HG03342 (cell line): ENCODE results near the gene SV2C.
A peak's percentile ranks its signal among the peaks of the same experiment; 100 is the strongest.

Experiments used
- ATAC-seq: cut with Tn5 transposase; IDR thresholded peaks from one replicate; pipeline ENCODE4 v1.9.1; 2021; ENCODE audit warnings: mild to moderate bottlenecking, moderate library complexity; ENCODE audit not compliant: unreplicated experiment

Gene SV2C

DNA sequence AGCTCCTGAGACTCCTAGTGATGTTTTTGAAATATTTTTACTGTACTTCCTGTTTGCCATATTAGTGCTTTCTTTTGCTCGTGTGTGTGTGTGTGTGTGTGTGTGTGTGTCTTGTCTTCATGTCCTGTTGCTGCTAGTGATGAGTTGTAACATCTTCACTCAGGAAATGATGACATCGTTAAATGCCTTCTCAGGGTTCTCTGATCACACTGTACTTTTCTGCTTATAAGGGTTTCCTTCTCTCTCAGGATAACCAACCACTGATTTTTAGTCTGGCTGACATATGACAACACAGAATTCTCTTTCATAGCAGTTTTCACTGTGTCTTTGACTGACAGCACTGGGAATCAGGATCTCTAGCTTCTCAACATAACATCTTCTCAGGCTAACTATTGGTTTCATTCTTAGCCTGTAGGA lies 16.1 kb downstream of the SV2C start:
- peak; percentile 56 for ATAC-seq

- ATAC-seq: peak; percentile 55
Measured at GRCh38 chr5:76099756-76100155, 16.6 kb downstream of the SV2C start.

- ATAC-seq: no peak
Measured at GRCh38 chr5:76104027-76104426, 20.8 kb downstream of the SV2C start.

- no peak for ATAC-seq
Measured at GRCh38 chr5:76106149-76106548, 23.0 kb downstream of the SV2C start.

GRCh38 chr5:76111477-76112174 lies 28.4 kb downstream of the SV2C start:
- no peak for ATAC-seq

DNA sequence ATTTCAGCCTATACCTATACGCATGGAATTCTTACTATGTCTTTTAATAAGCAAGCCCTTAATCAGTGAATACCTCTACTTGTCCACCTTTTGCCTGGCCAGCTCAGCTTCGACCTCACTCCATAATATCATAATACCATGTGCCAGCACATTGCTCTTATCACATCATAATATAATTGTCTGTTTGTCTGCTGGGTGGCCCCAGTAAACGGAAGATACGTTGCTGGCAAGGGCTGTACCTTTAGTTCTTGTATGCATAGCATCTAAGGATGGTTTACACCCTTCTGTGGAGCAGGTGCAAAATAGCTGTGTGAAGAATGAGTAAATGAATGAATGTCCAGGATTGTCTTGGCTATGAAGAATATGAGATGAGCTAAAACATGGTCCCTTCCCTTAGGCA lies 29.9 kb downstream of the SV2C start:
- no peak for ATAC-seq

- ATAC-seq: no peak
Measured at GRCh38 chr5:76114179-76114851, 31.1 kb downstream of the SV2C start.

GRCh38 chr5:76125346-76125745 lies 42.2 kb downstream of the SV2C start:
- ATAC-seq: no peak

GRCh38 chr5:76125888-76126287 lies 42.7 kb downstream of the SV2C start:
- ATAC-seq: no peak

DNA sequence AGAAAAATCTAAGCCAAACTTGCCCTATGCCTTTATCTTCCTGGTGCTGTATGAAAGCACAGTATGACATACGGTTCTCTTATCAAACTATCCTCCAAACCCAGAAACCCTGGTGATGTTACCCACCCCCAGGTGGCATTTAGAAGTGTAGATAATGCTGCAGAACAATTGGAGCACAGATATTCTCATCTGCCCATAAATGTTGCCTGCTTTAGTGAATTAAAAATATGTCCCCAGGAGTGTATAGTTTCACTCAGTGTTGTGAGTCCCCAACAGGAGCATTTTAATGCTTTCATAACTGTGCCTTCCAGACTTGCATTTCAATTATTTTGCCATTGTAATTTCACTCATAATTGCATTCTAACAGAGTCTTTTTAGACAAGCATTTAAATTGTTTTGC lies 50.8 kb downstream of the SV2C start:
- no peak for ATAC-seq

DNA sequence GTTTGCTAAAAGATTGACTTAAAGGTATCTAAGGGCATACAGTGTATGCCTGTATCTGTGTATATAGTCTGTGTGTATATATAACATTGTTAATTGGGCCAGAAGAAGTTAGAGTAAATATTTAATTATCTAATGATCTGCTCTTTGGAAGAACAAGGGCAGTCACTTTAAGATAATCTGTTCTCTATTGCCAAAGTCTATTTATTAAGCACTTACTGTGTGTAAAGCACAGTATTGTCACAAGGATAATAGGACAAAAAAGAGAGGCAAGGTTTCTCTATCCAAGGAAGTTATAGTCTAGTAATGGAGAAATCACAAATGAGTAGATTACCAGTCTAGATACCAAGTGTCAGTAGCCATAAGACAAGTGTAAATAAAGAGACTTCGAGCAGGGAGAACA lies 51.5 kb downstream of the SV2C start:
- ATAC-seq: no peak

GRCh38 chr5:76137887-76138542 lies 54.8 kb downstream of the SV2C start:
- ATAC-seq: no peak

DNA sequence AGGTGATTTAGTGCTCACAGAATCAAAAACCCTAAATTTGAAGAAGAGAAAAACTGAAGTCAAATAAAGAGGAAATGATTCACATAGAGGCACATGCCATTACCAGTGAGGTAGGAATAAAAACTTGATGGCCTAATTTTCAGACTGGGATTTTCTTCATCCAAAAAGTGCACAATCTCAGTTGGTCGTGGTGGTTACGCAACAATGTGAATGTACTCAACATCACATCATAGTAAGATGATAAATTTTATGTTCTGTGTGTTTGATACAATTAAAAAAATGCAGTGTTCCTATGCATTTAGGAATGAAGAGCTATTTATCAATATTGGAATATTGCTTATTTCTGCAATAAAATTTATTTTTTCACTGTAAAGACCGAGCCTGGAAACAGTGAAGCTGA lies 60.7 kb downstream of the SV2C start:
- no peak for ATAC-seq

GRCh38 chr5:76144513-76145274 lies 61.5 kb downstream of the SV2C start:
- ATAC-seq: no peak

- no peak for ATAC-seq
Measured at GRCh38 chr5:76145945-76146344, 62.8 kb downstream of the SV2C start.

DNA sequence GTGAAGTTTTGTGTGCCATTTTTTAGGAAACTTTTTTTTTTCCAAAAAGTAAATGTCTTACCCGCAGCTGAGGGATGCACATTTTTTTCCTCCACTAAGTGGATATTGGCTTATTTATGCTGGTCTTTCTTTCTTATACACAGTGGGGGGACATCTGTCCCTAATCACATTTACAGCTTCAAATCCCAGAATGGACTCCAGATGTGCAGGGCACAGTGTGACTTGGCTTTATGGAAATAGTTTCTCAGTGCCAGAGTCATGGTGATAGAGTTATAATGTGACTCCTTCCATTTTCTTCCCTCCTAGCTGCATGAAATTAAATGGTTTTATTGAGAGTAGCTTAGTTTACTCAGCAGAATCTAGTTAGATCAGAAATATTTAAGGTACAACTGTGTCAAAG lies 66.5 kb downstream of the SV2C start:
- ATAC-seq: no peak

DNA sequence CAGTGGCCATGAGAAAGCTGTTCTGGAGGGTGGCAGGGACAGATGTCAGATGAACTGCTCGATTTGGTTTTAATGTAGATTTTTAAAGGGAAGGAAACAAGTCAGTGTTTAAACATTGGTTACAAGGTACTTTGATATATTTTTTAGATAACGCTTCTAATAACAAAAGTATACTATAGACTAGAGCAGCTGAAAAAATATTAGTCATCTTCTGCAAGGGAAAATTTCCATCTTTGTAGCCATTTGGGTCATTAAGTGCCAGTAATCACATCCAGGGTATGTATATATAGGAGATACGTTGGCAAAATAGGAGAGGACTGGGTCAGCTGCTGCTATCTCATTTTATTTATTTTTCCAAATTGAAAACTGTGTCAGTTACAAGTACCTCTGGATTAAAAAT lies 69.0 kb downstream of the SV2C start:
- no peak for ATAC-seq

DNA sequence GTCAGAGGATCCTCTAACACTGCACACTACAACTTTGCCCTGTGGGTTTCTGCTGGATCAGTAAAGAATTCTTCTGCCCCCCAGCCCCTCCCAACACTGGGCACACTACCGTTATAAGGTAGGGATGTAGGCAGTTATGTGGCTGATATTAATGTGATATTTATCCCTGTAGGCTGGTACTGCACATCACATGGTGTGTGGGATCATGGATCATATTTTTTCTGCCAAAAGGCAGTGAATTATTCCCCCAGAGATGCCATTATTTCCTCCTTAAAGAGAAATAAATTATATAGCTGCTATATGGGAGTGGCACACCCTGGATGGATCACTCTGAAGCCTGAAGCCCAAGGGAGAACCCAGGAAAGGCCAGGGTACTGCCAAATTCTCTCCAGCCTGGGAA lies 69.5 kb downstream of the SV2C start:
- ATAC-seq: no peak

- no peak for ATAC-seq
Measured at GRCh38 chr5:76153271-76153670, 70.1 kb downstream of the SV2C start.

DNA sequence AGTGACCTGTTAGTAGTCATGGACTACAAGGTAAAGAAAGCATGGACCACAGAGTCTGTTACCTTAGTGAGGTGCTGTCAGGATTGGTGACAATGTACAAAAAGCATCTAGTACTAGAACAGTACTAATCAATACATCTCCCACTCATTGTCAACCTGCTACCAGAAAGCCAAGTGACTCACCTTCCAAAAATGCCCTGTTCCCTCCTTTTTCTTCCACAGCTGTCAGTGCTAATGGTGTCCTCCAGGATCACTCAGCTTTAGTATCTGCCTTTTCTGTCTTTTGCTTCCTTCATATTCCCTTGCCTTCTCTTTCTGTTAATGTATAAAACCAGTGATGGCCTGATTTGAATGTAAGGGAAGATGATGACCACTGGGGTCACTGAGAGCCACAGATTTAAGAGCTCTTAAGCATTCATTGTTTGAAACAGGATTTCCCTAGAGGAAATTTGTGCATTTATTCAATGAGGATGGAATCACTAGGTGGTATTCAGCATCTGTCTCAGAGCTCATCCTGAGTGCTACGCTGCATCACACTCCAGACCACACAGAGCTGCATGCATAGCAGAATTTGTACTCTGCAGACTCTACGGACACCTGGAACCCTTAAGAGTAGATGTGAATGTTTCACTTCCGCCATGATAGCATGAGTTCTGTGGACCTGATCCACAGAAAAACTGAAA lies 71.0 kb downstream of the SV2C start:
- no peak for ATAC-seq

DNA sequence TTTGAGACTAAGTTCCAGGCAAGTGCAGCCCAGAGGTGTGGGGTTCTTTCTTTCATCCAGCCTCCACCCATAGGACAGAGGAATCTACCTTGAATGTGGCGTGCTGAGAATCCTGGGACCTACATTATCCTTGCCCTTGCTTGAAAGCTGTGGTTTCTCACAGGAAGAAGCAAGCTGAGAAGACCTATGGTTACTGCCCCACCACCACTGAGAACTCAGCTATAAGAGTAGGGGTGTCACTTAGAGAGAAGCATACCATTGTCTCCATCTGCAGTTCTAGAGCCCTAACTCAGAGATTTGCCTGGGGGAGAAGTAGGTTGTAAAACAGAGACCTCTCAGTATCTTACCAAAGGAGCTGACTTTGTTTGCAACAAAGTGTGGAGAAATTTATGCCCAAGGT lies 72.4 kb downstream of the SV2C start:
- ATAC-seq: no peak
